GM12878 (cell line): ENCODE data around the gene MPRIP. TPM values are rescaled to one million over a fixed set of nuclear protein-coding genes. Genes with fewer than 3 reads are reported as not detected.

Experiments
- ATAC-seq: fragments of 200-7000 bp; cut with Tn5 transposase; 3 replicates; pipeline ENCODE4 v1.9.1; 2020; ENCODE audit warnings: mild to moderate bottlenecking, moderate library complexity
- BruUV-seq: library from RNA; stranded (reverse); fragments of 400-500 nt; replicated peaks from 2 replicates; lab custom pipeline; 2021; lab: Mats Ljungman, UMichigan
- CTCF ChIA-PET: fragments of 300-600 bp; sonication (Branson Sonifier 250); formaldehyde crosslinking; extraction: SDS; loops from one replicate; lab custom pipeline; 2021; ENCODE audit warnings: inconsistent platforms; lab: Yijun Ruan, JAX
- POLR2A ChIA-PET: fragments of 350-600 bp; formaldehyde crosslinking; extraction: SDS; loops from one replicate; lab custom pipeline; 2021; ENCODE audit warnings: inconsistent platforms; lab: Charles Lee
- RAD21 ChIA-PET: fragments of 300-600 bp; sonication (Branson Sonifier 250); formaldehyde crosslinking; loops from one replicate; lab custom pipeline; 2023; ENCODE audit warnings: antibody characterized with exemption; ENCODE audit not compliant: unreplicated experiment; lab: Charles Lee
- SMC1A ChIA-PET: fragments of 300-600 bp; sonication (Branson Sonifier 250); formaldehyde crosslinking; loops from one replicate; lab custom pipeline; 2023; ENCODE audit not compliant: unreplicated experiment, uncharacterized antibody; lab: Charles Lee
- DNase-seq: peaks from one replicate; pipeline ENCODE4 v3.0.0-alpha.2; 2011; ENCODE audit warnings: low read depth, low spot score
- FAIRE-seq: peaks from 3 replicates; lab custom pipeline; 2011; peaks lifted over from hg19 to GRCh38; lab: Jason Lieb, UNC
- H2AFZ ChIP-seq: 2 replicates; pipeline ENCODE4 v1.6.0; 2011; ENCODE audit warnings: low read depth, low read length, control low read depth; ENCODE audit not compliant: control insufficient read depth
- H3K27ac ChIP-seq: 2 replicates; pipeline ENCODE4 v1.5.1; 2011; ENCODE audit warnings: control low read depth; ENCODE audit not compliant: control insufficient read depth, insufficient read depth
- H3K27me3 ChIP-seq, 2 experiments: replicated peaks in 1 of 2; 2 replicates each; pipeline versions ENCODE4 v1.6.0 to v1.6.1; 2011; ENCODE audit warnings: low read length in 1 of 2; ENCODE audit not compliant: control insufficient read depth in 2 of 2, insufficient read depth in 2 of 2
- H3K36me3 ChIP-seq, 2 experiments: 2 replicates each; pipeline ENCODE4 v1.5.1; 2011; ENCODE audit warnings: low read length in 1 of 2; ENCODE audit not compliant: control insufficient read depth in 2 of 2, insufficient read depth in 2 of 2
- H3K4me1 ChIP-seq: 2 replicates; pipeline ENCODE4 v1.6.1; 2011; ENCODE audit warnings: mild to moderate bottlenecking, low read length, moderate library complexity, mixed read lengths; ENCODE audit not compliant: control insufficient read depth, insufficient read depth
- H3K4me2 ChIP-seq: 2 replicates; pipeline ENCODE4 v1.6.0; 2011; ENCODE audit warnings: control low read depth; ENCODE audit not compliant: control insufficient read depth, insufficient read depth
- H3K4me3 ChIP-seq: fragments of 200-600 bp; sonication (generic); 2 replicates; pipeline ENCODE4 v1.5.1; 2016
- H3K79me2 ChIP-seq: 2 replicates; pipeline ENCODE4 v1.6.0; 2011; ENCODE audit warnings: low read length; ENCODE audit not compliant: control insufficient read depth, insufficient read depth
- H3K9ac ChIP-seq: 2 replicates; pipeline ENCODE4 v1.8.0; 2011; ENCODE audit warnings: low read length, control low read depth, mixed read lengths; ENCODE audit not compliant: control insufficient read depth, insufficient read depth
- H3K9me3 ChIP-seq: replicated peaks from 3 replicates; pipeline ENCODE4 v1.5.1; 2011; ENCODE audit warnings: mild to moderate bottlenecking, low read length; ENCODE audit not compliant: control insufficient read depth, insufficient read depth
- H4K20me1 ChIP-seq: 2 replicates; pipeline ENCODE4 v1.6.0; 2011; ENCODE audit not compliant: control insufficient read depth, insufficient read depth
- EGR1 ChIP-seq, 2 experiments: IDR thresholded peaks; 1 replicate in 1 of 2; 2 replicates in 1 of 2; pipeline ENCODE4 v1.6.1; 2011 to 2012; ENCODE audit warnings: low read depth in 2 of 2, low read length in 2 of 2, borderline replicate concordance in 1 of 2, mild to moderate bottlenecking in 1 of 2, moderate library complexity in 1 of 2
- FOS ChIP-seq: IDR thresholded peaks from 3 replicates; pipeline ENCODE4 v1.6.1; 2011; ENCODE audit warnings: borderline replicate concordance; ENCODE audit not compliant: insufficient read length; ENCODE audit errors: extremely low read depth
- IKZF2 ChIP-seq, 2 experiments: fragments of 450-650 bp; IDR thresholded peaks; 2 replicates each; pipeline ENCODE4 v1.6.1; 2017; ENCODE audit warnings: mild to moderate bottlenecking in 2 of 2, moderate library complexity in 2 of 2
- IRF4 ChIP-seq: IDR thresholded peaks from 2 replicates; pipeline ENCODE4 v1.6.1; 2011; ENCODE audit warnings: low read depth, low read length
- PAX5 ChIP-seq: IDR thresholded peaks from 2 replicates; pipeline ENCODE4 v1.6.1; 2011; ENCODE audit warnings: low read depth, low read length, borderline replicate concordance
- POLR2A ChIP-seq: IDR thresholded peaks from 2 replicates; pipeline ENCODE4 v1.6.1; 2011; ENCODE audit warnings: low read depth, mild to moderate bottlenecking, low read length
- POU2F2 ChIP-seq: IDR thresholded peaks from 3 replicates; pipeline ENCODE4 v1.6.1; 2011; ENCODE audit warnings: low read depth, mild to moderate bottlenecking, low read length, borderline replicate concordance
- RAD21 ChIP-seq: IDR thresholded peaks from 2 replicates; pipeline ENCODE4 v1.6.1; 2011; ENCODE audit warnings: mild to moderate bottlenecking, low read depth, low read length, moderate library complexity; ENCODE audit not compliant: insufficient read depth
- RUNX3 ChIP-seq: IDR thresholded peaks from 2 replicates; pipeline ENCODE4 v1.6.1; 2012; ENCODE audit warnings: low read length, inconsistent platforms
- TARDBP ChIP-seq: IDR thresholded peaks from 2 replicates; pipeline ENCODE4 v1.6.1; 2016; ENCODE audit warnings: borderline replicate concordance
- WGBS: methylation state at CpG from one replicate; pipeline ENCODE4 v1.1.6; 2016; ENCODE audit warnings: low lambda C conversion rate; ENCODE audit not compliant: insufficient replicate concordance, insufficient coverage; ENCODE audit errors: missing lambda C conversion rate; 5-methylcytosine and 5-hydroxymethylcytosine counted together
- in situ Hi-C: fragments of 300-500 bp; cut with MboI; formaldehyde crosslinking; loops from 9 replicates; pipeline ENCODE4 v1.14.3; 2018; ENCODE audit warnings: mixed read lengths
- intact Hi-C: fragments of 100-400 bp; cut with micrococcal nuclease; formaldehyde crosslinking; loops from one replicate; pipeline ENCODE4 v1.14.2; 2022; ENCODE audit not compliant: unreplicated experiment
- polyA plus RNA-seq, 11 experiments: library from polyadenylated mRNA; depleted of rRNA in 4 of 11; unstranded in 6 of 11; stranded (reverse) in 5 of 11; fragments of >200 nt; fragmentation: Nextera tagmentation in 4 of 11; fragmentation: Illumina TruSeq in 1 of 11; extraction: Ambion mirVana in 4 of 11; extraction: Trizol in 1 of 11; gene quantifications; 1 replicate in 1 of 11; 2 replicates in 10 of 11; pipeline versions ENCODE4 v1.2.1 to v1.2.3, GENCODE V29; 2011 to 2016; ENCODE audit warnings: inconsistent platforms in 2 of 11, missing spikeins in 2 of 11, low read depth in 1 of 11
- total RNA-seq, 4 experiments: library from RNA; depleted of rRNA in 3 of 4; stranded (reverse); fragments of >200 nt in 3 of 4; fragmentation: Illumina TruSeq in 1 of 4; extraction: Trizol in 1 of 4; gene quantifications; 2 replicates each; pipeline versions ENCODE4 v1.2.1 to v1.2.3, GENCODE V29; 2013 to 2021
- TF ChIP-seq, protein P1 (sequence below): fragments of 450-650 bp; IDR thresholded peaks from 2 replicates; pipeline ENCODE4 v1.6.1; 2016; ENCODE audit warnings: mild to moderate bottlenecking
- TF ChIP-seq, protein P2 (sequence below): fragments of 450-650 bp; formaldehyde crosslinking; IDR thresholded peaks from 2 replicates; pipeline ENCODE4 v1.4.0; 2020; ENCODE audit warnings: mild to moderate bottlenecking, moderate library complexity
- TF ChIP-seq, protein P3 (sequence below): fragments of 450-650 bp; IDR thresholded peaks from 2 replicates; pipeline ENCODE4 v1.6.1; 2017; ENCODE audit warnings: mild to moderate bottlenecking, moderate library complexity

Gene MPRIP
- total and polyA plus RNA-seq, 10 of the 15 experiments (the other 5 are each of a cell fraction or from before 2014, with no cell fraction given): 16.5 to 168 (median 71.7) TPM

DNA sequence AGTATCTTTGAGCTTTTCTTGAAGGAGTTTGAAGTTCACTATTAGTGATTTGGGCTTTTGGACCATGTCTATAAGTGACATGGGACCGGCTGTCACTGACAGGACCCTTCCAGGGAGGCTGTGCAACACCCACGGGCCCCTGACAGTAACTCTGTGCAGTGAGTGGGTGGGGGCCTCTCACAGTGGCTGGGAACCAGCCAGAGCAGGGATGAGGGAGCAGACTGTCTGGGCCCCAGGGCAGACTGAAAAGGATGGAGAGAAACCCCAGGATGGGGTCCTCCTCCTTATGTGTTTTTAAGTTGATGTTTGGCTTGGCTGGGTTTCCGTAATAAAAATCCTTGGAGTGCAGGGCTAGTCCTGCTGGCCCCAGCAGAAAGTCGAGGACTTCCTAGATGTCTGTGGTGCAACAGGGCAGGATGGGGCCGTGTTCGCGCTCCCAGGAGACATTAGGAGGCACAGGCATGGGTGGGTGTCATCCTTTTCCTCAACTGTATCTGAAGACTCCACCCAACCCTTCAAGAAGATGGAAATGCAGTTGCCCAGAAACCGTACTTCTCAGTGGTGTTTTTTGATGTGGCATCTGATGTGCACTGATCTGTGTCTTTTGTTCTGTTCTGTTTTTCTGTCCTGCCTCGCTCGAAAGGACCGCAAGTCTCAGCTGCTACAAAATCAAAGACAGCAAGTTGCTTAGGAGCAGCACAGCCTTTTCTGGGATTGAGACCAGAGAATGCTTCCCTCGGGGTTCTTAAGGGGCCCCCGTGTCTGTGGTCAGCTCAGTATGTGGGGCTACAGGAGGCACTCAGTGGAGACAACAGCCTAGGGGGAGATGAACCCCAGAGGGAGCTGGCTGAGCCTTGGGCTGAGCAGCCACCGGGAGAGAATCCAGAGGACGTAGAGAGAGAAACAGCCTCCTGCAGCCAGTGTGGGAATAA lies 139.7 kb downstream of the MPRIP start:
- BruUV-seq: no TSS peak
- POLR2A ChIA-PET: interaction anchor here (0.9 to 1.3 kb wide), 3 partner anchors 13 to 25 kb away, joined by 3 to 5 read pairs (median 3); no protein-coding TSS in a partner anchor
- no peak overlapping the region for H3K4me3 ChIP-seq
- TF ChIP-seq IRF4 (0 out of 2 replicates have a peak, but pooled peaks have one; percentile 22), POU2F2 (0 out of 3 replicates have a peak, but pooled peaks have one; percentile 14), TARDBP (no peak), POLR2A (no peak), FOS (no peak), RAD21 (no peak), RUNX3 (peak; percentile 85), IKZF2 (IDR thresholded peaks at IDR 0.05) (peak in 1 of 2 experiments; percentile 25; a peak in 1 of 4 replicates), EGR1 (IDR thresholded peaks at IDR 0.05; ENCODE audit: borderline replicate concordance in 1 of 2, low read depth in 2 of 2, low read length in 2 of 2) (peak in 1 of 2 experiments; percentile 66; a peak in 1 of 3 replicates), PAX5 (peak; percentile 54; the same call in 1 of the 2 replicates)
- TF ChIP-seq, protein P1, sequence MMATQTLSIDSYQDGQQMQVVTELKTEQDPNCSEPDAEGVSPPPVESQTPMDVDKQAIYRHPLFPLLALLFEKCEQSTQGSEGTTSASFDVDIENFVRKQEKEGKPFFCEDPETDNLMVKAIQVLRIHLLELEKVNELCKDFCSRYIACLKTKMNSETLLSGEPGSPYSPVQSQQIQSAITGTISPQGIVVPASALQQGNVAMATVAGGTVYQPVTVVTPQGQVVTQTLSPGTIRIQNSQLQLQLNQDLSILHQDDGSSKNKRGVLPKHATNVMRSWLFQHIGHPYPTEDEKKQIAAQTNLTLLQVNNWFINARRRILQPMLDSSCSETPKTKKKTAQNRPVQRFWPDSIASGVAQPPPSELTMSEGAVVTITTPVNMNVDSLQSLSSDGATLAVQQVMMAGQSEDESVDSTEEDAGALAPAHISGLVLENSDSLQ: peak; percentile 18; the same call in 1 of the 2 replicates
- TF ChIP-seq, protein P2, sequence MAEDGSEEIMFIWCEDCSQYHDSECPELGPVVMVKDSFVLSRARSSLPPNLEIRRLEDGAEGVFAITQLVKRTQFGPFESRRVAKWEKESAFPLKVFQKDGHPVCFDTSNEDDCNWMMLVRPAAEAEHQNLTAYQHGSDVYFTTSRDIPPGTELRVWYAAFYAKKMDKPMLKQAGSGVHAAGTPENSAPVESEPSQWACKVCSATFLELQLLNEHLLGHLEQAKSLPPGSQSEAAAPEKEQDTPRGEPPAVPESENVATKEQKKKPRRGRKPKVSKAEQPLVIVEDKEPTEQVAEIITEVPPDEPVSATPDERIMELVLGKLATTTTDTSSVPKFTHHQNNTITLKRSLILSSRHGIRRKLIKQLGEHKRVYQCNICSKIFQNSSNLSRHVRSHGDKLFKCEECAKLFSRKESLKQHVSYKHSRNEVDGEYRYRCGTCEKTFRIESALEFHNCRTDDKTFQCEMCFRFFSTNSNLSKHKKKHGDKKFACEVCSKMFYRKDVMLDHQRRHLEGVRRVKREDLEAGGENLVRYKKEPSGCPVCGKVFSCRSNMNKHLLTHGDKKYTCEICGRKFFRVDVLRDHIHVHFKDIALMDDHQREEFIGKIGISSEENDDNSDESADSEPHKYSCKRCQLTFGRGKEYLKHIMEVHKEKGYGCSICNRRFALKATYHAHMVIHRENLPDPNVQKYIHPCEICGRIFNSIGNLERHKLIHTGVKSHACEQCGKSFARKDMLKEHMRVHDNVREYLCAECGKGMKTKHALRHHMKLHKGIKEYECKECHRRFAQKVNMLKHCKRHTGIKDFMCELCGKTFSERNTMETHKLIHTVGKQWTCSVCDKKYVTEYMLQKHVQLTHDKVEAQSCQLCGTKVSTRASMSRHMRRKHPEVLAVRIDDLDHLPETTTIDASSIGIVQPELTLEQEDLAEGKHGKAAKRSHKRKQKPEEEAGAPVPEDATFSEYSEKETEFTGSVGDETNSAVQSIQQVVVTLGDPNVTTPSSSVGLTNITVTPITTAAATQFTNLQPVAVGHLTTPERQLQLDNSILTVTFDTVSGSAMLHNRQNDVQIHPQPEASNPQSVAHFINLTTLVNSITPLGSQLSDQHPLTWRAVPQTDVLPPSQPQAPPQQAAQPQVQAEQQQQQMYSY: no peak
- TF ChIP-seq, protein P3, sequence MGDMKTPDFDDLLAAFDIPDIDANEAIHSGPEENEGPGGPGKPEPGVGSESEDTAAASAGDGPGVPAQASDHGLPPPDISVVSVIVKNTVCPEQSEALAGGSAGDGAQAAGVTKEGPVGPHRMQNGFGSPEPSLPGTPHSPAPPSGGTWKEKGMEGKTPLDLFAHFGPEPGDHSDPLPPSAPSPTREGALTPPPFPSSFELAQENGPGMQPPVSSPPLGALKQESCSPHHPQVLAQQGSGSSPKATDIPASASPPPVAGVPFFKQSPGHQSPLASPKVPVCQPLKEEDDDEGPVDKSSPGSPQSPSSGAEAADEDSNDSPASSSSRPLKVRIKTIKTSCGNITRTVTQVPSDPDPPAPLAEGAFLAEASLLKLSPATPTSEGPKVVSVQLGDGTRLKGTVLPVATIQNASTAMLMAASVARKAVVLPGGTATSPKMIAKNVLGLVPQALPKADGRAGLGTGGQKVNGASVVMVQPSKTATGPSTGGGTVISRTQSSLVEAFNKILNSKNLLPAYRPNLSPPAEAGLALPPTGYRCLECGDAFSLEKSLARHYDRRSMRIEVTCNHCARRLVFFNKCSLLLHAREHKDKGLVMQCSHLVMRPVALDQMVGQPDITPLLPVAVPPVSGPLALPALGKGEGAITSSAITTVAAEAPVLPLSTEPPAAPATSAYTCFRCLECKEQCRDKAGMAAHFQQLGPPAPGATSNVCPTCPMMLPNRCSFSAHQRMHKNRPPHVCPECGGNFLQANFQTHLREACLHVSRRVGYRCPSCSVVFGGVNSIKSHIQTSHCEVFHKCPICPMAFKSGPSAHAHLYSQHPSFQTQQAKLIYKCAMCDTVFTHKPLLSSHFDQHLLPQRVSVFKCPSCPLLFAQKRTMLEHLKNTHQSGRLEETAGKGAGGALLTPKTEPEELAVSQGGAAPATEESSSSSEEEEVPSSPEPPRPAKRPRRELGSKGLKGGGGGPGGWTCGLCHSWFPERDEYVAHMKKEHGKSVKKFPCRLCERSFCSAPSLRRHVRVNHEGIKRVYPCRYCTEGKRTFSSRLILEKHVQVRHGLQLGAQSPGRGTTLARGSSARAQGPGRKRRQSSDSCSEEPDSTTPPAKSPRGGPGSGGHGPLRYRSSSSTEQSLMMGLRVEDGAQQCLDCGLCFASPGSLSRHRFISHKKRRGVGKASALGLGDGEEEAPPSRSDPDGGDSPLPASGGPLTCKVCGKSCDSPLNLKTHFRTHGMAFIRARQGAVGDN: peak; percentile 37; the same call in 1 of the 2 replicates

More for the DNA sequence above, 139.7 kb downstream of the MPRIP start:
- 8% methylated on average over 14 of the region's 15 CpGs for WGBS
- RAD21 ChIA-PET: interaction anchor here (1.1 to 2.4 kb wide), 3 partner anchors 10 to 204 kb away, joined by 3 to 10 read pairs (median 3); partner anchors contain the start of gene FLCN
- intact Hi-C loops (no loop called here), in situ Hi-C loops (no loop called here)
- Histone ChIP-seq H3K79me2 (no peaks in the 10 kb centered on the region), H3K27ac (peak overlapping the region; percentile 62), H3K36me3 (peaks cover 17 to 22% of the 10 kb centered on the region in 2 experiments), H3K9me3 (no peaks in the 10 kb centered on the region), H3K27me3 (no peaks in the 10 kb centered on the region), H4K20me1 (no peaks in the 10 kb centered on the region), H3K9ac (no peak overlapping the region), H2AFZ (no peak overlapping the region), H3K4me2 (peak overlapping the region; percentile 52), H3K4me1 (peaks cover 44% of the 10 kb centered on the region)
- SMC1A ChIA-PET: interaction anchor here (0.6 to 1.3 kb wide), 7 partner anchors 10 to 130 kb away, joined by 3 to 10 read pairs (median 3); no protein-coding TSS in a partner anchor
- FAIRE-seq: peak; percentile 89
- CTCF ChIA-PET: interaction anchor here (1.3 kb wide), 1 partner anchor 131 kb away, joined by 4 read pairs; no protein-coding TSS in a partner anchor
- peak; percentile 86 for ATAC-seq
- peak; percentile 64 for DNase-seq
